HG03432 (cell line): Measurements from ENCODE around the gene SSX2IP.
A peak's percentile ranks its signal among the peaks of the same experiment; 100 is the strongest.
"Not testable (repeated sequence)": the region's sequence is repeated elsewhere in the genome, so short reads cannot be mapped to it uniquely, and the experiment has no call there.

Source experiments
- ATAC-seq: cut with Tn5 transposase; IDR thresholded peaks from one replicate; pipeline ENCODE4 v1.9.1; 2021; ENCODE audit warnings: mild to moderate bottlenecking, moderate library complexity; ENCODE audit not compliant: unreplicated experiment

Gene SSX2IP

GRCh38 chr1:84620720-84621313, 69.4 kb downstream of the SSX2IP start:
- peak; percentile 98 for ATAC-seq

GRCh38 chr1:84619383-84620102, 70.7 kb downstream of the SSX2IP start:
- no peak for ATAC-seq

- no peak for ATAC-seq
Measured at GRCh38 chr1:84617349-84617748, 72.9 kb downstream of the SSX2IP start.

GRCh38 chr1:84615790-84616189, 74.5 kb downstream of the SSX2IP start:
- no peak for ATAC-seq

GRCh38 chr1:84613887-84614286, 76.4 kb downstream of the SSX2IP start:
- no peak for ATAC-seq

GRCh38 chr1:84613026-84613425, 77.2 kb downstream of the SSX2IP start:
- ATAC-seq, result no peak

- ATAC-seq, result peak; percentile 54
Measured at GRCh38 chr1:84611796-84612195, 78.5 kb downstream of the SSX2IP start.

GRCh38 chr1:84611091-84611490, 79.2 kb downstream of the SSX2IP start:
- no peak for ATAC-seq

- ATAC-seq, result no peak
Measured at GRCh38 chr1:84606977-84607376, 83.3 kb downstream of the SSX2IP start.

GRCh38 chr1:84605157-84605556, 85.1 kb downstream of the SSX2IP start:
- ATAC-seq, result no peak

GRCh38 chr1:84603941-84604830, 86.1 kb downstream of the SSX2IP start:
- no peak for ATAC-seq

- no peak for ATAC-seq
Measured at GRCh38 chr1:84603223-84603622, 87.0 kb downstream of the SSX2IP start.

GRCh38 chr1:84600796-84601195, 89.5 kb downstream of the SSX2IP start:
- ATAC-seq, result no peak

- ATAC-seq, result peak; percentile 85
Measured at GRCh38 chr1:84598846-84599741, 91.2 kb downstream of the SSX2IP start.

- ATAC-seq, result peak; percentile 6
Measured at GRCh38 chr1:84598418-84598817, 91.8 kb downstream of the SSX2IP start.

- ATAC-seq, result no peak
Measured at GRCh38 chr1:84597011-84597410, 93.2 kb downstream of the SSX2IP start.

- not testable (repeated sequence) for ATAC-seq
Measured at GRCh38 chr1:84594959-84595358, 95.3 kb downstream of the SSX2IP start.
